ENCODE measurements around the gene CBARP. TPM values are rescaled to one million over a fixed set of nuclear protein-coding genes. Genes with fewer than 3 reads are reported as not detected.

Gene CBARP
- total and polyA plus RNA-seq, 2 of the 13 experiments (the other 11 are each of a cell fraction or from before 2014, with no cell fraction given), result 1.2 to 1.4 TPM

- peak; percentile 67; the same call in 1 of the 2 replicates for TF ChIP-seq MAZ (IDR thresholded peaks at IDR 0.05; ENCODE audit: borderline replicate concordance, low read depth, low read length)
- peak; percentile 76 for TF ChIP-seq MAZ (CRISPR knock-in tag; IDR thresholded peaks at IDR 0.05; ENCODE audit: low read depth)
- TF ChIP-seq ZNF550 (CRISPR knock-in tag; IDR thresholded peaks at IDR 0.05; ENCODE audit: borderline replicate concordance), result no peak
- TF ChIP-seq ZNF318 (CRISPR knock-in tag; IDR thresholded peaks at IDR 0.05), result no peak
- TF ChIP-seq ZXDC (CRISPR knock-in tag; IDR thresholded peaks at IDR 0.05), result no peak
- TF ChIP-seq ZNF574 (CRISPR knock-in tag; IDR thresholded peaks at IDR 0.05), result no peak
- TF ChIP-seq GLMP (CRISPR knock-in tag; IDR thresholded peaks at IDR 0.05; ENCODE audit: borderline replicate concordance), result no peak
- no peak for TF ChIP-seq ATF3 (CRISPR knock-in tag; IDR thresholded peaks at IDR 0.05)
- no peak for TF ChIP-seq TEAD3 (CRISPR knock-in tag; optimal IDR thresholded peaks at IDR 0.05; ENCODE audit: borderline replicate concordance)
Measured at GRCh38 chr19:1205114-1206099, 32.4 kb downstream of the CBARP start, which contains the start of gene STK11 (continued).
